H1 (cell line): ENCODE measurements around the gene NCAPG2. TPM values are rescaled to one million over a fixed set of nuclear protein-coding genes. Genes with fewer than 3 reads are reported as not detected.

Source experiments
- CTCF ChIA-PET: fragments of 300-600 bp; sonication (Branson Sonifier 250); formaldehyde crosslinking; loops from one replicate; lab custom pipeline; 2021; ENCODE audit not compliant: partially characterized antibody; lab: Charles Lee
- POLR2A ChIA-PET: fragments of 300-600 bp; sonication (Branson Sonifier 250); formaldehyde crosslinking; loops from one replicate; lab custom pipeline; 2021; ENCODE audit warnings: inconsistent platforms; ENCODE audit not compliant: partially characterized antibody; lab: Charles Lee
- DNase-seq, 2 experiments: peaks; one replicate each; pipeline versions ENCODE4 v3.0.0 to v3.0.0-alpha.2; 2010 to 2022; ENCODE audit warnings: low spot score in 2 of 2, low read depth in 1 of 2, mixed read lengths in 1 of 2
- FAIRE-seq: peaks from 2 replicates; lab custom pipeline; 2011; peaks lifted over from hg19 to GRCh38; lab: Jason Lieb, UNC
- H2AFZ ChIP-seq: 2 replicates; pipeline ENCODE4 v1.8.1; 2012; ENCODE audit warnings: low read length, inconsistent platforms
- H2AK5ac ChIP-seq: 2 replicates; pipeline ENCODE4 v1.6.1; 2013; ENCODE audit warnings: low read depth, low read length
- H2BK120ac ChIP-seq: replicated peaks from 2 replicates; pipeline ENCODE3; 2013; ENCODE audit warnings: low read depth, low read length, inconsistent platforms
- H2BK12ac ChIP-seq: 2 replicates; pipeline ENCODE4 v1.6.1; 2013; ENCODE audit warnings: low read depth, low read length
- H2BK15ac ChIP-seq: 2 replicates; pipeline ENCODE4 v1.6.1; 2013; ENCODE audit warnings: low read length
- H2BK20ac ChIP-seq: 2 replicates; pipeline ENCODE4 v1.6.1; 2013; ENCODE audit warnings: low read length
- H2BK5ac ChIP-seq: 2 replicates; pipeline ENCODE4 v1.6.1; 2013; ENCODE audit warnings: low read depth, low read length
- H3K14ac ChIP-seq: 2 replicates; pipeline ENCODE4 v1.6.1; 2013; ENCODE audit warnings: inconsistent platforms; ENCODE audit not compliant: insufficient read length
- H3K18ac ChIP-seq: 2 replicates; pipeline ENCODE4 v1.6.1; 2013; ENCODE audit warnings: low read length; ENCODE audit errors: extremely low read depth
- H3K23ac ChIP-seq: 2 replicates; pipeline ENCODE4 v1.6.1; 2013; ENCODE audit warnings: inconsistent platforms; ENCODE audit not compliant: insufficient read length
- H3K23me2 ChIP-seq: 2 replicates; pipeline ENCODE4 v1.6.1; 2013; ENCODE audit warnings: low read depth, low read length
- H3K27ac ChIP-seq: 2 replicates; pipeline ENCODE4 v1.6.1; 2011; ENCODE audit warnings: low read depth, low read length, inconsistent platforms
- H3K27me3 ChIP-seq, 4 experiments: replicated peaks in 1 of 4; 1 replicate in 1 of 4; 2 replicates in 3 of 4; pipeline versions ENCODE4 v1.6.1 to v1.8.1; 2011 to 2013; ENCODE audit warnings: low read length in 3 of 4, mild to moderate bottlenecking in 3 of 4, inconsistent platforms in 2 of 4, mixed read lengths in 2 of 4, moderate library complexity in 1 of 4; ENCODE audit not compliant: control insufficient read depth in 3 of 4, insufficient read depth in 3 of 4; ENCODE audit errors: extremely low read depth in 1 of 4
- H3K36me3 ChIP-seq, 4 experiments: 2 replicates each; pipeline versions ENCODE4 v1.6.1 to v1.8.1; 2011 to 2013; ENCODE audit warnings: mild to moderate bottlenecking in 4 of 4, low read length in 3 of 4, moderate library complexity in 2 of 4, control low read depth in 1 of 4, inconsistent platforms in 1 of 4; ENCODE audit not compliant: insufficient read depth in 4 of 4, control insufficient read depth in 2 of 4
- H3K4ac ChIP-seq: replicated peaks from 2 replicates; pipeline ENCODE3; 2013; ENCODE audit warnings: low read length, low read depth, mixed read lengths, inconsistent platforms; ENCODE audit not compliant: insufficient read length
- H3K4me1 ChIP-seq, 4 experiments: replicated peaks in 1 of 4; 1 replicate in 1 of 4; 2 replicates in 3 of 4; pipeline versions ENCODE4 v1.6.1 to v1.8.1; 2011 to 2013; ENCODE audit warnings: low read length in 3 of 4, inconsistent platforms in 2 of 4, mixed read lengths in 1 of 4; ENCODE audit not compliant: insufficient read depth in 4 of 4, control insufficient read depth in 3 of 4
- H3K4me2 ChIP-seq, 2 experiments: 2 replicates each; pipeline versions ENCODE4 v1.6.1 to v1.8.1; 2011 to 2013; ENCODE audit warnings: low read depth in 2 of 2, low read length in 2 of 2, control low read depth in 1 of 2, inconsistent platforms in 1 of 2, mild to moderate bottlenecking in 1 of 2; ENCODE audit not compliant: insufficient read depth in 1 of 2
- H3K4me3 ChIP-seq, 4 experiments: fragments of 200-600, 300-600 bp in 1 of 4; sonication (generic), shearing (Covaris generic), sonication (Bioruptor Twin) in 1 of 4; 2 replicates each; pipeline versions ENCODE4 v1.5.1 to v1.8.1; 2011 to 2016; ENCODE audit warnings: low read length in 4 of 4, low read depth in 3 of 4, control low read depth in 2 of 4, inconsistent platforms in 2 of 4, mild to moderate bottlenecking in 2 of 4, mixed read lengths in 1 of 4, moderate library complexity in 1 of 4; ENCODE audit not compliant: insufficient read depth in 2 of 4; ENCODE audit errors: extremely low read depth in 1 of 4
- H3K56ac ChIP-seq: replicated peaks from 2 replicates; pipeline ENCODE3; 2013; ENCODE audit warnings: low read depth, mild to moderate bottlenecking, mixed read lengths, low read length, inconsistent platforms; ENCODE audit not compliant: insufficient read length
- H3K79me1 ChIP-seq: 2 replicates; pipeline ENCODE4 v1.6.1; 2013; ENCODE audit warnings: low read depth, low read length, control low read depth
- H3K79me2 ChIP-seq, 2 experiments: 2 replicates each; pipeline versions ENCODE4 v1.6.1 to v1.8.1; 2012 to 2013; ENCODE audit warnings: low read length in 2 of 2, mild to moderate bottlenecking in 2 of 2, inconsistent platforms in 1 of 2; ENCODE audit not compliant: insufficient read depth in 2 of 2, control insufficient read depth in 1 of 2
- H3K9ac ChIP-seq, 4 experiments: replicated peaks in 1 of 4; 1 replicate in 1 of 4; 2 replicates in 3 of 4; pipeline versions ENCODE4 v1.6.1 to v1.8.1; 2011 to 2013; ENCODE audit warnings: low read depth in 3 of 4, low read length in 3 of 4, control low read depth in 2 of 4, mild to moderate bottlenecking in 2 of 4, moderate library complexity in 2 of 4, inconsistent platforms in 1 of 4; ENCODE audit errors: extremely low read depth in 1 of 4
- H3K9me3 ChIP-seq, 2 experiments: 2 replicates each; pipeline versions ENCODE4 v1.6.1 to v1.8.1; 2012 to 2013; ENCODE audit warnings: mild to moderate bottlenecking in 2 of 2, moderate library complexity in 2 of 2, control low read depth in 1 of 2, inconsistent platforms in 1 of 2, low read depth in 1 of 2, low read length in 1 of 2, mixed read lengths in 1 of 2; ENCODE audit not compliant: insufficient read depth in 2 of 2
- H4K20me1 ChIP-seq, 2 experiments: replicated peaks in 1 of 2; 2 replicates each; pipeline versions ENCODE3 to v1.8.1; 2011 to 2013; ENCODE audit warnings: inconsistent platforms in 2 of 2, low read length in 2 of 2, mild to moderate bottlenecking in 1 of 2; ENCODE audit not compliant: insufficient read depth in 2 of 2, control insufficient read depth in 1 of 2
- H4K5ac ChIP-seq: 2 replicates; pipeline ENCODE4 v1.6.1; 2013; ENCODE audit warnings: low read length, low read depth, mixed read lengths, inconsistent platforms; ENCODE audit not compliant: insufficient read length
- H4K8ac ChIP-seq: 2 replicates; pipeline ENCODE4 v1.8.0; 2013; ENCODE audit warnings: mild to moderate bottlenecking, moderate library complexity, low read length, inconsistent platforms; ENCODE audit not compliant: insufficient read depth; ENCODE audit errors: extremely low read depth
- H4K91ac ChIP-seq: replicated peaks from 2 replicates; pipeline ENCODE3; 2013; ENCODE audit warnings: low read length, mixed read lengths, inconsistent platforms; ENCODE audit not compliant: insufficient read length
- E2F6 ChIP-seq: IDR thresholded peaks from 2 replicates; pipeline ENCODE4 v1.6.1; 2012; ENCODE audit warnings: inconsistent platforms
- FOSL1 ChIP-seq: IDR thresholded peaks from 2 replicates; pipeline ENCODE4 v1.6.1; 2011; ENCODE audit warnings: mild to moderate bottlenecking, low read depth, low read length, moderate library complexity; ENCODE audit not compliant: insufficient read depth
- JUND ChIP-seq: IDR thresholded peaks from 2 replicates; pipeline ENCODE4 v1.6.1; 2011; ENCODE audit warnings: mild to moderate bottlenecking, improper control_type of control experiment, low read length
- KDM1A ChIP-seq: fragments of 200-600, 300-600 bp; sonication (generic); IDR thresholded peaks from 2 replicates; pipeline ENCODE4 v1.7.1; 2016; ENCODE audit warnings: mild to moderate bottlenecking, low read length, borderline replicate concordance
- NANOG ChIP-seq: IDR thresholded peaks from 2 replicates; pipeline ENCODE4 v1.6.1; 2011; ENCODE audit warnings: low read length, low read depth, mild to moderate bottlenecking, inconsistent platforms; ENCODE audit not compliant: insufficient read depth, poor library complexity, severe bottlenecking
- SIRT6 ChIP-seq: IDR thresholded peaks from one replicate; pipeline ENCODE4 v1.7.1; 2012; ENCODE audit warnings: low read length, inconsistent platforms
- SIX5 ChIP-seq: IDR thresholded peaks from 2 replicates; pipeline ENCODE4 v1.6.1; 2011; ENCODE audit warnings: mild to moderate bottlenecking, low read depth, low read length
- SP1 ChIP-seq: IDR thresholded peaks from 2 replicates; pipeline ENCODE4 v1.6.1; 2011; ENCODE audit warnings: low read depth, low read length
- SRF ChIP-seq: IDR thresholded peaks from 2 replicates; pipeline ENCODE4 v1.6.1; 2011; ENCODE audit warnings: mild to moderate bottlenecking, low read depth, low read length, moderate library complexity
- TAF1 ChIP-seq: IDR thresholded peaks from 2 replicates; pipeline ENCODE4 v1.6.1; 2011; ENCODE audit warnings: mild to moderate bottlenecking, low read depth, low read length
- WGBS, 2 experiments: shearing (Covaris generic) in 1 of 2; methylation state at CpG; one replicate each; pipeline versions ENCODE4 v1.1.6 to v1.1.7; 2013 to 2015; ENCODE audit warnings: low lambda C conversion rate in 2 of 2, mixed read lengths in 2 of 2, inconsistent platforms in 1 of 2, low coverage in 1 of 2, missing lambda C conversion rate in 1 of 2; ENCODE audit not compliant: insufficient replicate concordance in 2 of 2, insufficient coverage in 1 of 2, insufficient read length in 1 of 2; ENCODE audit errors: extremely low coverage in 1 of 2, missing lambda C conversion rate in 1 of 2; 5-methylcytosine and 5-hydroxymethylcytosine counted together
- polyA plus RNA-seq, 7 experiments: library from polyadenylated mRNA; depleted of rRNA in 3 of 7; stranded (reverse) in 5 of 7; unstranded in 2 of 7; fragments of >200 nt in 5 of 7; fragments of 200-250 nt in 2 of 7; gene quantifications; 1 replicate in 5 of 7; 2 replicates in 1 of 7; 4 replicates in 1 of 7; pipeline versions ENCODE4 v1.2.1 to v1.2.3, GENCODE V29; 2011 to 2013; ENCODE audit warnings: missing spikeins in 2 of 7, mixed read lengths in 2 of 7
- total RNA-seq: library from RNA; stranded (reverse); fragmentation: NEBNext Ultra II Directional; extraction: Animal tissue kit (Norgen Biotek cat#: 25700); gene quantifications from 2 replicates; pipeline ENCODE4 v1.2.1, GENCODE V29; 2021

NCAPG2 gene
- total and polyA plus RNA-seq, 2 of the 8 experiments (the other 6 are each of a cell fraction or from before 2014, with no cell fraction given), result 49.9 to 119 TPM

- CTCF ChIA-PET, result interaction anchor here (0.8 kb wide), 1 partner anchor 43 kb away, joined by 3 read pairs; no protein-coding TSS in a partner anchor
- FAIRE-seq, result no peak
- Histone ChIP-seq H2AK5ac (no peak overlapping the region), H3K9ac (no peak overlapping the region), H4K20me1 (peaks cover 4 to 9% of the 10 kb centered on the region in 2 experiments), H3K4me1 (no peaks in the 10 kb centered on the region), H3K18ac (no peak overlapping the region), H3K79me2 (peaks cover 0 to 5% of the 10 kb centered on the region in 2 experiments; a peak in 1 of 4 replicates), H4K5ac (no peak overlapping the region)
- 91% methylated on average over 7 of the region's 7 CpGs; no CpG with 5 or more reads in 1 of the 2 experiments for WGBS, 2 experiments
- TF ChIP-seq SIX5 (no peak), JUND (no peak), SIRT6 (no peak), SRF (no peak), FOSL1 (no peak), E2F6 (no peak), TAF1 (no peak), SP1 (no peak), NANOG (no peak), KDM1A (no peak)
- TF ChIP-seq, all 59 proteins: peak for 0
- H3K4me3 ChIP-seq, result no peak overlapping the region
- no peak overlapping the region for H3K4me2 ChIP-seq
- no peak overlapping the region for H2AFZ ChIP-seq
- H3K36me3 ChIP-seq, result peaks cover 32 to 90% (median 67%) of the 10 kb centered on the region in 4 experiments
- H4K8ac ChIP-seq, result no peak overlapping the region
- no peaks in the 10 kb centered on the region for H3K27me3 ChIP-seq
- no peak overlapping the region for H3K23ac ChIP-seq
- H3K27ac ChIP-seq, result no peak overlapping the region
- H3K14ac ChIP-seq, result no peak overlapping the region
- H2BK120ac ChIP-seq, result no peak overlapping the region
- H3K79me1 ChIP-seq, result peaks cover 6% of the 10 kb centered on the region; the same call in 1 of the 2 replicates
- H4K91ac ChIP-seq, result no peak overlapping the region
- no peak overlapping the region for H2BK5ac ChIP-seq
- POLR2A ChIA-PET, result no interaction called here
- no peak overlapping the region for H3K56ac ChIP-seq
- no peak overlapping the region for H2BK15ac ChIP-seq
- no peak for DNase-seq
- no peaks in the 10 kb centered on the region for H3K23me2 ChIP-seq
- no peak overlapping the region for H2BK20ac ChIP-seq
- no peaks in the 10 kb centered on the region for H3K9me3 ChIP-seq
- H3K4ac ChIP-seq, result no peak overlapping the region
- H2BK12ac ChIP-seq, result no peak overlapping the region
These were observed 28.3 kb downstream of the NCAPG2 start for GRCh38 chr7:158676171-158676840.
